AG04450 (cell line): ENCODE measurements around the gene DSG3. TPM values are rescaled to one million over a fixed set of nuclear protein-coding genes. Genes with fewer than 3 reads are reported as not detected.
A peak's percentile ranks its signal among the peaks of the same experiment; 100 is the strongest.

Source experiments
- CTCF ChIA-PET: fragments of 300-600, 350-600 bp; formaldehyde crosslinking; extraction: SDS; loops from one replicate; lab custom pipeline; 2022; ENCODE audit warnings: antibody characterized with exemption, inconsistent platforms; lab: Charles Lee
- POLR2A ChIA-PET: fragments of 350-600 bp; formaldehyde crosslinking; extraction: SDS; loops from one replicate; lab custom pipeline; 2021; ENCODE audit warnings: antibody characterized with exemption, inconsistent platforms; lab: Yijun Ruan, JAX
- DNase-seq: peaks from one replicate; pipeline ENCODE4 v3.0.0-alpha.2; 2011; ENCODE audit warnings: low read depth, low spot score
- H3K27ac ChIP-seq: one replicate; pipeline ENCODE4 v1.5.1; 2012; ENCODE audit warnings: low read depth, low read length, control low read depth
- H3K27me3 ChIP-seq: one replicate; pipeline ENCODE4 v1.6.0; 2012; ENCODE audit warnings: low read length; ENCODE audit not compliant: control insufficient read depth, insufficient read depth
- H3K4me3 ChIP-seq: 2 replicates; pipeline ENCODE4 v1.5.1; 2011; ENCODE audit warnings: mild to moderate bottlenecking, low read depth, low read length, control low read depth
- H3K9me3 ChIP-seq: 2 replicates; pipeline ENCODE4 v1.5.1; 2012; ENCODE audit warnings: low read length; ENCODE audit not compliant: control insufficient read depth, insufficient read depth
- CTCF ChIP-seq: IDR thresholded peaks from 2 replicates; pipeline ENCODE4 v1.5.1; 2011; ENCODE audit warnings: low read depth, low read length, control low read depth, inconsistent platforms
- polyA plus RNA-seq: library from polyadenylated mRNA; depleted of rRNA; stranded (reverse); fragments of >200 nt; gene quantifications from 2 replicates; pipeline ENCODE4 v1.2.3, GENCODE V29; 2011

The DSG3 gene
- polyA plus RNA-seq, 1 experiment: not detected

DNA sequence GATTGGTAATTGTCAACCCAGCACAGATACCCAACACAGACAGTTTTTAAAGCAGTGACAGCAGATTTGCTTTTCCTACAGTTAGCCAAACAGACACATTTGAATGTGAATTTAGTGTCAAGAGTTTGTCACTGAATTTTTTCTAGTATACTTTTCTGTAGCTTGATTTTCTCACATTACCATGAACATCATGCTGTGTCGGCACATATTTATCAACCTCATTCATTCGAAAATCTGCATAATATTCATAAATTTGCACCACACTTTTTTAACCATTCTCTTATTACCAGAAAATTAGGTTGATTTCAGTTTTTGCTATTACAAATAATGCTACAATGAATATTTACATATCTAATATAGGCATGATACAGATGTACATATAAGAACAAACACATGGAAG lies 27.0 kb upstream of the DSG3 start:
- no peak overlapping the region for H3K4me3 ChIP-seq
- H3K9me3 ChIP-seq: peaks cover 13% of the 10 kb centered on the region
- no peak overlapping the region for H3K27ac ChIP-seq
- POLR2A ChIA-PET: no interaction called here
- CTCF ChIA-PET: no interaction called here
- DNase-seq: no peak
- no peaks in the 10 kb centered on the region for H3K27me3 ChIP-seq
- no peak for TF ChIP-seq CTCF

GRCh38 chr18:31424383-31424988 lies 23.1 kb upstream of the DSG3 start:
- DNase-seq: no peak
- ChIA-PET CTCF (no interaction called here), POLR2A (no interaction called here)
- H3K4me3 ChIP-seq: no peak overlapping the region
- no peaks in the 10 kb centered on the region for H3K27me3 ChIP-seq
- H3K27ac ChIP-seq: no peak overlapping the region
- peak; percentile 9; the same call in 1 of the 2 replicates for TF ChIP-seq CTCF
- H3K9me3 ChIP-seq: peaks cover 3% of the 10 kb centered on the region; the same call in 1 of the 2 replicates

- Histone ChIP-seq H3K4me3 (no peak overlapping the region), H3K27ac (no peak overlapping the region), H3K27me3 (no peaks in the 10 kb centered on the region), H3K9me3 (peaks cover 4% of the 10 kb centered on the region; the same call in 1 of the 2 replicates)
- TF ChIP-seq CTCF: no peak
- no peak for DNase-seq
- ChIA-PET CTCF (no interaction called here), POLR2A (no interaction called here)
These were observed 21.5 kb upstream of the DSG3 start for GRCh38 chr18:31426021-31426420.

DNA sequence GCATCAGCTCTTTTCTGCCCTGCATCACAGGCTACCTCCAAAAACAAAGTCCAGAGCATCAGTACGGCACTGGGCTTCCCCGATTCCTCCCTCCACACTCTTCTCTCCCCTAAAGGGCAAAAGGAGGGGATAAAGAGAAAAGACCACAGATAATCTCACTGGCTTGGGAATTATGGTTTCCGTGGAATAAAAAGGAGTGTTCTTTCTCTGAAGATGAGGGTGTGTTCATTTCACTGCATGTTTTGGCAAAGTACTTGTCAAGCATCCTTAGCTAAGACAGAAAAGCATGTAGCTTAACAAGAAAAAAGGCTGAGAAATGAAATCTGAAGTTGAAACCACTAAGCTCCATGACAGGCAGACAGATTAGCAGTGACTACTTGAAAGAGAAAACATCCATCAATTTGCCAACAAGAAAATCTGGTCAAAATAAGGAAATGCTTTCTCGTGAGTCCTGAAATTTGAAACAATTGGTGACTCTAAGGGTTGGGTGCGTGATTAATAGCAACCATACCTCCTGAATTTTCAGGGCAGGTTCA lies 20.6 kb upstream of the DSG3 start:
- POLR2A ChIA-PET: no interaction called here
- Histone ChIP-seq H3K9me3 (peaks cover 4% of the 10 kb centered on the region; the same call in 1 of the 2 replicates), H3K4me3 (no peak overlapping the region), H3K27ac (no peak overlapping the region), H3K27me3 (no peaks in the 10 kb centered on the region)
- DNase-seq: no peak
- CTCF ChIA-PET: no interaction called here
- no peak for TF ChIP-seq CTCF

DNA sequence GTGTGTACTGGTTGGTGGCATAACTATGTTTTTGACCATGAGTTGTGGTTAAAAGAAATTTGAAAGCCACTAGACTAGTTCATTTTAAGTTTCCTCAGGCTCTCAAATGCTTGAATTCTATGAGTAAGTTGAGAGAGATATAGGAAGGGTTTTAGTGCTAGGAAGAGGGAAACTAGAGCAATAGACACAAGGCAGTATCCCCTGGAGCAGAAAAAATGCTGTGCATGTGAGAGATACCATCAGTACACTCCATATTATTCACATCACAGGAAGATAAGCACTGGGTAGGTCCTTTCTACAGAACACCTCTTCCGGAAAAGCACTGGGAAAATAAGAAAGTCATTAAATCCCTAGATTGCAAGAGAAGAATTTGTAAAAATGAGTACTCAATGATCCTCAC lies 19.3 kb upstream of the DSG3 start:
- H3K4me3 ChIP-seq: no peak overlapping the region
- no peak overlapping the region for H3K27ac ChIP-seq
- no peaks in the 10 kb centered on the region for H3K27me3 ChIP-seq
- H3K9me3 ChIP-seq: peaks cover 4% of the 10 kb centered on the region; the same call in 1 of the 2 replicates
- POLR2A ChIA-PET: no interaction called here
- DNase-seq: no peak
- no peak for TF ChIP-seq CTCF
- CTCF ChIA-PET: no interaction called here
